GM13976 (cell line): ENCODE results near the gene ZNF226.
"Not testable (repeated sequence)": the region's sequence is repeated elsewhere in the genome, so short reads cannot be mapped to it uniquely, and the experiment has no call there.

Experiments used
- DNase-seq: peaks from one replicate; pipeline ENCODE4 v3.0.0; 2012; ENCODE audit warnings: low spot score
- in situ Hi-C: fragments of 300-500 bp; cut with MboI; formaldehyde crosslinking; loops from one replicate; pipeline ENCODE4 v1.12.0; 2022; ENCODE audit warnings: low sequenced_read_pairs, mixed read lengths, inconsistent platforms; ENCODE audit not compliant: unreplicated experiment
- TF ChIP-seq, protein P1 (sequence below): IDR thresholded peaks from 2 replicates; pipeline ENCODE4 v1.5.1; 2012; ENCODE audit warnings: borderline replicate concordance, mild to moderate bottlenecking; ENCODE audit not compliant: insufficient read depth; ENCODE audit errors: extremely low read depth, missing control alignments, control extremely low read depth

ZNF226 gene

DNA sequence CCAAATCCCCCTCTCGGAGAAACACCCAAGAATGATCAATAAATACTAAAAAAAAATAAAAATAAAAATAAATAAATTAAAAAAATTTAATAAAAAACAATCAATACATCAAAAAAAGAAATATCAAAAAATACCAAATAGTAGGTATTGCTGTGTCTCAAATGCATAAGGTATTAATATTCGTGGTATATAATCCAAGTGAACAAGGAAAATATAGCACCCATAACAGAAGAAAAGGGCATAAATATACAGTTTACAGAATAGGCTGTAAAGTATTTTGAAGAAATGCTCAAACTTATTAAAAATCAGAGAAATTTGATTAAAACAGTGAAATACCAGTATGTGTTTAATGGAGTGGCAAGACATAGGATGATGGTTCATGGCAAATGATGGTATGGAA lies 39.9 kb downstream of the ZNF226 start:
- TF ChIP-seq, protein P1, sequence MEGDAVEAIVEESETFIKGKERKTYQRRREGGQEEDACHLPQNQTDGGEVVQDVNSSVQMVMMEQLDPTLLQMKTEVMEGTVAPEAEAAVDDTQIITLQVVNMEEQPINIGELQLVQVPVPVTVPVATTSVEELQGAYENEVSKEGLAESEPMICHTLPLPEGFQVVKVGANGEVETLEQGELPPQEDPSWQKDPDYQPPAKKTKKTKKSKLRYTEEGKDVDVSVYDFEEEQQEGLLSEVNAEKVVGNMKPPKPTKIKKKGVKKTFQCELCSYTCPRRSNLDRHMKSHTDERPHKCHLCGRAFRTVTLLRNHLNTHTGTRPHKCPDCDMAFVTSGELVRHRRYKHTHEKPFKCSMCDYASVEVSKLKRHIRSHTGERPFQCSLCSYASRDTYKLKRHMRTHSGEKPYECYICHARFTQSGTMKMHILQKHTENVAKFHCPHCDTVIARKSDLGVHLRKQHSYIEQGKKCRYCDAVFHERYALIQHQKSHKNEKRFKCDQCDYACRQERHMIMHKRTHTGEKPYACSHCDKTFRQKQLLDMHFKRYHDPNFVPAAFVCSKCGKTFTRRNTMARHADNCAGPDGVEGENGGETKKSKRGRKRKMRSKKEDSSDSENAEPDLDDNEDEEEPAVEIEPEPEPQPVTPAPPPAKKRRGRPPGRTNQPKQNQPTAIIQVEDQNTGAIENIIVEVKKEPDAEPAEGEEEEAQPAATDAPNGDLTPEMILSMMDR = no peak

DNA sequence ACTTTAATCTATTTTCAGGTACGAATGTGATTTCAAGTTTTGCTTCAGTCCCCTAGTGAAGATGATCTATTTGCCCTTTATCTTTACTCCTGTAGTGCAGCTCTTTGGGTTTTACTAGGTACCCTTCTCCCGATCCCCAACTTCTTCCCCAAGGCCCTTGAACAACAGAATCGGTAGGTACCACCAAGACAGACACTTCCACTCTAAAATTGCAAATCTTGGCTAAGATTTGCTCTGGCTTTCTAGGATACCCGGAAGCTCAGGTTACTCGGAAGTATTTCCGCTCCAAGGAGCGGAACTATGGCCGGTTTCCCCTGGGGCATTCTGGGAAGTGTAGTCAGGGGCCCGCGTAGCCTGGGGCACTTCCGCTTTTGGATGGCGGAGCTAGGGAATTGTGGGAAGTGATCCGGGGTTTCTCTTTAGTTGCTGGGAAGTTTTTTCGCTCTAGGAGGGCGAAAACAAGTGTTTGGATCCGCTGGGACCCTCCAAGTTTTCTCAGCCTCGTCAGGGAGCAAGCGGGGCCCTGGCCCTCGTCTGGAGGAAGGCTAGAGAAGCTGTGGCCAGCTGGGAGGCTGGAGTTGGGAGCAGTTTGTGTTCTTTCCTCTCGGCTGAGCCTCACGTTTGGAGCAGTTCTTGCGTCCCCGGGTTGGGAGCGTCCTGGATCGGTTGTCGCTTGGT lies 42.4 kb downstream of the ZNF226 start:
- TF ChIP-seq, protein P1 = no peak
- in situ Hi-C loops = no loop called here
- peak; percentile 87 for DNase-seq

More for the DNA sequence above, 39.9 kb downstream of the ZNF226 start:
- in situ Hi-C loops = no loop called here
- no peak for DNase-seq

DNA sequence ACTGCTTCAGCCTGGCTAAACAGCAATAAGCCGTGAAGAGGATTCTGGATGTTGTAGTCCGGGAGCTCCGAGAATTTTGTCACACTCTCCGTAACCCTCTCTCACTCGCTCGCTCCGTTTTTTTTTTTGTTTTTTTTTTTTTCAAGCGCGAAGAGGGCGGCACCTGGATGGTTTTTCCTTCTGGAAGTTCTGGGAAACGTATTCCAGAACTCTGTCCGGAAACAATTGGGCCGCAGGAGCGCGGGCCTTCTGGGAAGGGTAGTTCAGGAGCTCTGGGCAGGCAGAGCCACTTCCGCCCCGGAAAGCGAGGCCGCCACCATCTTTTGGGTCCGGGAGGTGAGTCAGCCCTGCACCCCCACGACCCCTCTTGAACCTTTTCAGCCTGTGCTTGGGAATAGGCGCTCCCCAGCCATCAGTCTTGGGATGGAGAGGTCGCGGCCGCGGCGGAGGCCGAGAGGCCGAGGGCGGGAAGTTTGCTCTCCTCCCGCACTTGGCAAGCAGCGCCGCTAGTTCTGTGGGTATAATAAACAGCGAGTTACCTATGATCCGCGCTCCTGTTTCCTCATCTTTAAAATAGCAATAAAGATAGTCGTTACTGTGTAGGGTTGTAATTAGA lies 47.5 kb downstream of the ZNF226 start, which contains the start of gene ZNF227:
Gene ZNF227, plus strand, starts transcription at position 283 of the 616 bp plus-strand sequence. CDS start 5,261 bp downstream, outside the sequence.
- DNase-seq = peak; percentile 85
- TF ChIP-seq, protein P1 = no peak
- in situ Hi-C loops = no loop called here

DNA sequence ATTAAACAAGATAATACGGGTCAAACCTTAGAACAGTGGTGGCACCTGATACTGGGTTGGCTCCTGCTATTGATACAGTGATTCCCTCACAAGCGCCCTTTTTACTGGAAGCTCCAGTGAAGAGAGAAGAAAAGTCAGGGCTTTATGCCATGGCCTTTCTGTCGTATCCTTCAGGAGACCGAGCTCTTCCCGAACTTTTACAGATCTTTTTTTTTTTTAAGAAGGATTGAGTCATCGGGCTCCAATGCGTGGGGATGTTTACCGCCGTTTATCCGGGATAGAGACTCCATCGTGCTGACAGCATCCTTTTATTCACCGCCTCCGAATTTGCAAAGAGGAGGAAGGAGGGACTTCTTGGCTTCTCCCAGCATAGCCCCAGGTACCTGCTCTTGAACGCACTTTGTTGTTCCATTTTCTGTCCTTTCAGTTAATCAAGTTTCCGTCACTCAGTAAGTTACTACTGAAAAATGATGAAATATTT lies 48.0 kb downstream of the ZNF226 start:
- TF ChIP-seq, protein P1 = no peak
- in situ Hi-C loops = no loop called here
- no peak for DNase-seq

DNA sequence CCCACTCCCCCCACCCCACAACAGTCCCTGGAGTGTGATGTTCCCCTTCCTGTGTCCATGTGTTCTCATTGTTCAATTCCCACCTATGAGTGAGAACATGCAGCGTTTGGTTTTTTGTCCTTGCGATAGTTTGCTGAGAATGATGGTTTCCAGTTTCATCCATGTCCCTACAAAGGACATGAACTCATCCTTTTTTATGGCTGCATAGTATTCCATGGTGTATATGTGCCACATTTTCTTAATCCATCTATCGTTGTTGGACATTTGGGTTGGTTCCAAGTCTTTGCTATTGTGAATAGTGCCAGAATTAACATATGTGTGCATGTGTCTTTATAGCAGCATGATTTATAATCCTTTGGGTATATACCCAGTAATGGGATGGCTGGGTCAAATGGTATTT lies 55.0 kb downstream of the ZNF226 start:
- DNase-seq, in situ Hi-C loops: not testable (repeated sequence)

DNA sequence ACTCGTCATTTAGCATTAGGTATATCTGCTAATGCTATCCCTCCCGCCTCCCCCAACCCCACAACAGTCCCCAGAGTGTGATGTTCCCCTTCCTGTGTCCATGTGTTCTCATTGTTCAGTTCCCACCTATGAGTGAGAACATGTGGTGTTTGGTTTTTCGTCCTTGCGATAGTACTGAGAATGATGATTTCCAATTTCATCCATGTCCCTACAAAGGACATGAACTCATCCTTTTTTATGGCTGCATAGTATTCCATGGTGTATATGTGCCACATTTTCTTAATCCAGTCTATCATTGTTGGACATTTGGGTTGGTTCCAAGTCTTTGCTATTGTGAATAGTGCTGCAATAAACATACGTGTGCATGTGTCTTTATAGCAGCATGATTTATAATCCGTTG lies 55.9 kb downstream of the ZNF226 start:
- DNase-seq, in situ Hi-C loops: not testable (repeated sequence)

DNA sequence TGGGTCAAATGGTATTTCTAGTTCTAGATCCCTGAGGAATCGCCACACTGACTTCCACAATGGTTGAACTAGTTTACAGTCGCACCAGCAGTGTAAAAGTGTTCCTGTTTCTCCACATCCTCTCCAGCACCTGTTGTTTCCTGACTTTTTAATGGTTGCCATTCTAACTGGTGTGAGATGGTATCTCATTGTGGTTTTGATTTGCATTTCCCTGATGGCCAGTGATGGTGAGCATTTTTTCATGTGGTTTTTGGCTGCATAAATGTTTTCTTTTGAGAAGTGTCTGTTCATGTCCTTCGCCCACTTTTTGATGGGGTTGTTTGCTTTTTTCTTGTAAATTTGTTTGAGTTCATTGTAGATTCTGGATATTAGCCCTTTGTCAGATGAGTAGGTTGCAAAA lies 56.4 kb downstream of the ZNF226 start:
- in situ Hi-C loops = not testable (repeated sequence)

More for the DNA sequence above, 56.4 kb downstream of the ZNF226 start:
- not testable (repeated sequence) for DNase-seq
